ENCODE measurements around the gene CDH4. TPM values are rescaled to one million over a fixed set of nuclear protein-coding genes. Genes with fewer than 3 reads are reported as not detected.

Gene CDH4
- total RNA-seq, 2 donors from 2014 or later: 0.05 to 2.2 TPM

DNA sequence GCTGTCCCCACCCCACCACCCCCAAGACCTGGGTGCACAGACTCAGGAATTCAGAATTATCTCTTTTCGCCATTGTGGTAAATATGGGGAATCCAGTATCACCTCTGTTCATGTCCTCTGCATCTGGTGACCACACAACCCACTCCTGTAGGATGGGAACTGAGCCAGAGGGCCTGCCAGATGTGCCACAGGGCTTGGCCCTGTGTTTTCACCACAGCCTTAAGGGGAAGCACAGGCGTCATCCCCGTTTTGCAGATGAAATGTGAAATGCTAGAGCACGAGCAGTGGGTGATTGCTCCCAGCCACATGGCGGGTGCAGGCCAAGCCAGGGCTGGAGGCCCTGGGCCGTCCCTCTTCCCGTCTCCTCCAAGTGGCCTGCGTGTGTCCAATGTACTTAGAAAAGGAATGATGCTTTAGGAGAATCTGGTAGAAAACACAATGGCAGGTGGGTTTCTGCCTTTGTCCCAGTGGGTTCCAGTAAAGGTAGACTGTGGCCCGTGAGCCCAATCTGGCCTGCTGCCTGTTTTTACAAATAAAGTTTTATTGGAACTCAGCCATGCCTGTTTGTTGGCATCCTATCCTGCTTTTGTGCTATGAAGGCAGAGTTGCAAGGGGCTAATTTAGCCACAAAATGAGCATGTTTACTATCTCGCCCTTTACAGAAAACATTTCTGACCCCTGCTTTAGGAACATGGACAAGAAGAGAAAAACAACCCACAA is 309.2 kb downstream of the CDH4 start:
- H3K27ac ChIP-seq: no peak overlapping the region
- intact Hi-C loops (cut with DNase I): no loop called here
- DNase-seq (ENCODE audit: low spot score): no peak
- 85% methylated on average over 10 of the region's 10 CpGs for WGBS
- H3K4me3 ChIP-seq: no peak overlapping the region
- no peaks in the 10 kb centered on the region for H3K36me3 ChIP-seq
- no peaks in the 10 kb centered on the region for H3K4me1 ChIP-seq (replicated peaks)
- peaks cover 3% of the 10 kb centered on the region for H3K27me3 ChIP-seq (replicated peaks; ENCODE audit: insufficient read depth)
- no peak for TF ChIP-seq POLR2A (IDR thresholded peaks at IDR 0.05)
- TF ChIP-seq POLR2AphosphoS5 (IDR thresholded peaks at IDR 0.05): no peak
- TF ChIP-seq, protein P1, sequence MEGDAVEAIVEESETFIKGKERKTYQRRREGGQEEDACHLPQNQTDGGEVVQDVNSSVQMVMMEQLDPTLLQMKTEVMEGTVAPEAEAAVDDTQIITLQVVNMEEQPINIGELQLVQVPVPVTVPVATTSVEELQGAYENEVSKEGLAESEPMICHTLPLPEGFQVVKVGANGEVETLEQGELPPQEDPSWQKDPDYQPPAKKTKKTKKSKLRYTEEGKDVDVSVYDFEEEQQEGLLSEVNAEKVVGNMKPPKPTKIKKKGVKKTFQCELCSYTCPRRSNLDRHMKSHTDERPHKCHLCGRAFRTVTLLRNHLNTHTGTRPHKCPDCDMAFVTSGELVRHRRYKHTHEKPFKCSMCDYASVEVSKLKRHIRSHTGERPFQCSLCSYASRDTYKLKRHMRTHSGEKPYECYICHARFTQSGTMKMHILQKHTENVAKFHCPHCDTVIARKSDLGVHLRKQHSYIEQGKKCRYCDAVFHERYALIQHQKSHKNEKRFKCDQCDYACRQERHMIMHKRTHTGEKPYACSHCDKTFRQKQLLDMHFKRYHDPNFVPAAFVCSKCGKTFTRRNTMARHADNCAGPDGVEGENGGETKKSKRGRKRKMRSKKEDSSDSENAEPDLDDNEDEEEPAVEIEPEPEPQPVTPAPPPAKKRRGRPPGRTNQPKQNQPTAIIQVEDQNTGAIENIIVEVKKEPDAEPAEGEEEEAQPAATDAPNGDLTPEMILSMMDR (IDR thresholded peaks at IDR 0.05): no peak
- no peaks in the 10 kb centered on the region for H3K9me3 ChIP-seq

GRCh38 chr20:61562491-61562890 is 310.4 kb downstream of the CDH4 start:
- no peaks in the 10 kb centered on the region for H3K36me3 ChIP-seq
- H3K4me3 ChIP-seq: no peak overlapping the region
- no peak for TF ChIP-seq POLR2A (IDR thresholded peaks at IDR 0.05)
- TF ChIP-seq, protein P1 (IDR thresholded peaks at IDR 0.05): no peak
- TF ChIP-seq POLR2AphosphoS5 (IDR thresholded peaks at IDR 0.05): no peak
- intact Hi-C loops (cut with DNase I): no loop called here
- WGBS: 79% methylated on average over 8 of the region's 8 CpGs
- peaks cover 3% of the 10 kb centered on the region for H3K27me3 ChIP-seq (replicated peaks; ENCODE audit: insufficient read depth)
- DNase-seq (ENCODE audit: low spot score): no peak
- no peaks in the 10 kb centered on the region for H3K4me1 ChIP-seq (replicated peaks)
- H3K9me3 ChIP-seq: no peaks in the 10 kb centered on the region
- no peak overlapping the region for H3K27ac ChIP-seq

DNA sequence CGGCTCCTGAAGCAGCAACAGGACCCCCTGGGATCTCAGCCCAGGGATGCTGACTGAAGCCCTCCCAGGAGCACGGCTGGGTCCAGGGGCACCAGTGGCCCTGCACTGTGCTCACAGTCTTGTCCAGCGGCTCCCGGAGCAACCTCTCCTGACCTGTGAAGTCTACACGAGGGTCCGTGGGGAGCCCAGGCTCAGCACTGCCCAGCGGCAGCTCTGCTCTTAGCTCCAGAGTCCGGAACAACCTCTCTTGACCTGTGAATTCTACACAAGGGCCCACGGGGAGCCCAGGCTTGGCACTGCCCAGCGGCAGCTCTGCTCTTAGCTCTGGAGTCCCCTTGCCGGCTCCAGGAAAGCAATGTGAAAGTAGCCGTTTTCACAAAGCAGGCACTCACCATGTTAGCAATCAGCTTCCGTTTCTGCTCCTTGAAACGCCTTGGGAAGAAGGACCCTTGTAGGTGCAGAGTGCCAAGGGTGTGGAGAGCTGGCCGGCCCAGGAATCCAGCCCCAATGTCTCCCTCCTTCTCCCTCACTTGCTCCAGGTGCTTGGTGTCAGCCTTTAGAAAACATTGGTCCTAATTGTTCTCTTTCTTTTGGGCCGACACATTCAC is 310.9 kb downstream of the CDH4 start:
- H3K27me3 ChIP-seq (replicated peaks; ENCODE audit: insufficient read depth): peaks cover 3% of the 10 kb centered on the region
- WGBS: 68% methylated on average over 16 of the region's 16 CpGs
- no peak overlapping the region for H3K27ac ChIP-seq
- no peaks in the 10 kb centered on the region for H3K9me3 ChIP-seq
- H3K4me1 ChIP-seq (replicated peaks): no peaks in the 10 kb centered on the region
- no peaks in the 10 kb centered on the region for H3K36me3 ChIP-seq
- DNase-seq (ENCODE audit: low spot score): no peak
- TF ChIP-seq, protein P1 (IDR thresholded peaks at IDR 0.05): no peak
- no peak for TF ChIP-seq POLR2A (IDR thresholded peaks at IDR 0.05)
- TF ChIP-seq POLR2AphosphoS5 (IDR thresholded peaks at IDR 0.05): no peak
- H3K4me3 ChIP-seq: no peak overlapping the region
- intact Hi-C loops (cut with DNase I): no loop called here

DNA sequence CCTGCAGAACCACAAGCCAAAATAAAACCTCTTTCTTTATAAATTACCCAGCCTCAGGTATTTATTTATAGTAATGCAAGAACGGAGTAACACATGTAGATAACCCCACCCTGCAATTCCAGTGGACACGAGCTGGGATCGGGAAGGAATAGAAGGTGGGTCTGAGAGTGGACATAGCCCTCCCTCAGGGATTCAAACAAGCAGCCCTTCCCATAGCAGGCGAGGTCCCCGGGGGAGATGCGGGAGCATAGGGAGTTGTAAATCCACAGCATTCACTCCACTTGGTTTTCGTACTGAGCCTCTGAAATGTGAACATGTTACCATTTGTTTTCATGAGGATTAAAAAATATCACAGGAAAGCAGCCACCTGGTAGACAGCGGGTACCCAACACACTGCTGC is 312.6 kb downstream of the CDH4 start:
- H3K27me3 ChIP-seq (replicated peaks; ENCODE audit: insufficient read depth): peaks cover 3% of the 10 kb centered on the region
- H3K36me3 ChIP-seq: no peaks in the 10 kb centered on the region
- TF ChIP-seq POLR2A (IDR thresholded peaks at IDR 0.05) (no peak), POLR2AphosphoS5 (IDR thresholded peaks at IDR 0.05) (no peak)
- TF ChIP-seq, protein P1 (IDR thresholded peaks at IDR 0.05): no peak
- no peak overlapping the region for H3K4me3 ChIP-seq
- no peak overlapping the region for H3K27ac ChIP-seq
- intact Hi-C loops (cut with DNase I): no loop called here
- no peak for DNase-seq (ENCODE audit: low spot score)
- H3K9me3 ChIP-seq: no peaks in the 10 kb centered on the region
- no peaks in the 10 kb centered on the region for H3K4me1 ChIP-seq (replicated peaks)
- WGBS: 88% methylated on average over 8 of the region's 8 CpGs

- Histone ChIP-seq H3K9me3 (no peaks in the 10 kb centered on the region), H3K36me3 (no peaks in the 10 kb centered on the region), H3K4me1 (replicated peaks) (no peaks in the 10 kb centered on the region), H3K27me3 (replicated peaks; ENCODE audit: insufficient read depth) (no peaks in the 10 kb centered on the region), H3K27ac (no peak overlapping the region), H3K4me3 (no peak overlapping the region)
- no peak for DNase-seq (ENCODE audit: low spot score)
- WGBS: 88% methylated on average over 12 of the region's 12 CpGs
- intact Hi-C loops (cut with DNase I): no loop called here
- TF ChIP-seq POLR2AphosphoS5 (IDR thresholded peaks at IDR 0.05): no peak
- no peak for TF ChIP-seq POLR2A (IDR thresholded peaks at IDR 0.05)
- TF ChIP-seq, protein P1 (IDR thresholded peaks at IDR 0.05): no peak
Observed at GRCh38 chr20:61565791-61566190, 313.7 kb downstream of the CDH4 start.

All from prostate gland (tissue), 2 donors.